NCI-H1417 (cell line): ENCODE measurements around the gene GRM6.

ENCODE experiments used
- DNase-seq, 3 experiments: peaks; one replicate each; lab custom pipeline; 2025; lab: John Stamatoyannopoulos, UW

GRM6 gene

DNA sequence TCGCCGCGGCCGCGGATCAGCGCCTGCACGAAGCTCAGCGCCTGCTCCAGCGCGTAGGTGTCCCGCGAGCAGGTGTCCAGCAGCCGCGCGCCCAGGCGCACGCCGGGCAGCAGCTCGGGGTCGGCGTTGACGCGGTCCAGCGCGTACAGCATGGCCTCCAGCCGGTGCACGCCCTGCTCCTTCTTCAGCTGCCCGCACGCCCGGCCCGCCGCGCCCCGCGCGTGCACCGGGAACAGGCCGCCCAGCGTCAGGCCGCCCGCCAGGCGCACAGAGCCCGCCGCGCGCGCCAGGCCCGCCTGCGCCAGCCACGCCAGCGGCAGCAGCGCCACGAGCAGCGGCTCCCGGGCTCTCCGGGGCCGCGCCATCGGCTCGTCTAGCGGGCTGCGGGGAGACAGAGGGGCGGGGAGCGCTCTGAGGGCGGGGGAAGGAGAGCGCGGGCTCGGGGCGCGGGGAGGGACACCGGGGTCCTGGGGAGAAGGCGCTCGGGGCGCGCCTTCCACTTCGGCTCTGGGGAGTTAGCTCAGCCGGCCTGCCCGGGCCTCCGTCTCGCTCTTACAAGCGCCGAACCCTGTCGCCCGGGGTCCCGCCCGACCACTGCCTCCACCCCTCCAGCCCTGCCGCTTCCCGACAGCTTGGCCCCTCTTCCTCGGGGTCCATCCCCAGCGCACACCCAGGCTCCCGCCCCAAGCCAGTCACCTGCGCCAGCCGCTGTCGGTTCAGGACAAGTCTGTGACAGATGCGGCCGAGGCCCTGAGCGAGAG is at the start of gene GRM6:
TSS of gene GRM6 (minus strand) at position 741 of the 761 bp plus-strand sequence. CDS start at position 365, 376 bp downstream.
- no peak for DNase-seq

DNA sequence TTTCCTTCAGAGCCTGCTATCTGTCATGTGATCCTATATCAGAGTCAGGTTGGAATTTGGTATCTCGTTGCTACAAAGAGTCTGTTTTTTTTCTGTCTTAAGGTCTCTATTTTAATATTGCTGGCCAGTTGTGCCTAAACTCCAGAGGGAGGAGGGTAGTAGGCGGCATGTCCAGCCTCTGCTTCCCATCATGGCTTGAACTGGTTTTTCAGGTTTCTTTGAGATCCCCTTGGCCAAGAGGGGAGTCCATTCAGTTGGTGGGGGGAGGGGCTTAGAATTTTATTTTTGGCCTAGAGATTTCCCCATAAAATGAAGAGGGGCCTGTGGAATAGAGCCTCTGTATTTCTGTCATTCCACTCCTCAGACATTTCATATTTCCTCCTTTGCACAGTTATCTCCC is 49.6 kb upstream of the GRM6 start:
- DNase-seq, result no peak

- DNase-seq, result no peak
Measured at GRCh38 chr5:179033004-179033580, 38.0 kb upstream of the GRM6 start.

DNA sequence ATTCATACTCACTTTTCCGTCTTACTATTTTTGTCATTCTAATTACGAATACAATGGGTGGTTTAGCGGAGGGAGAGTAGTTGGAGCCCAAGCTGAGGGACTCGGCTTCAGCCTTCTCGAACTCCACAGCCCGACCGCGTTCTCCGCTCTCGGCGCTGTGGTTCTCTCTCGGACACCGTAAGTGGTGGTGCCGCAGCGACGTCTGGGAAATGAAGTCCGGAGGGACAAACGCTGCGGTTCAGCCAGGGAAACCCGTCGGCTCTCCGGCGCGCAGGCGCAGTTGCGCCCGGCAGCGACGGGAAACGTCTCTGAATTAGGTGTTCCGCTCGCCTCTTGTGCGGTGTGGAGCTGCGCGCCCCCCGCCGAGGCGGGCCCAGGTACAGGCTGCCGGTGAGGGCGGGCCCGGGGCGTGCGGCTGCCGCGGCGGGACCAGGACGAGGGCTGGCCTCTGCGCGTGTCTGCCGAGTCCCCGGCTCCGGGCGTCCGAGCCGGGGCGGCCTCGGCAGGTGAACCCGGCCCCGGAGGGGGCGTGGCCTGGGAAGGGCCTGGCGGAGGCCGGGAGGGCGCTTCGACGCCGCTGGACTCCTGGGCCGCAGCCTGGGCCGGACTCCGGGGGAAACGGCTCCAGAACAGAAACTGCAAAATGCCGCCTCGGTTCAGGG is 28.5 kb upstream of the GRM6 start, which contains the start of gene ZNF879:
TSS of gene ZNF879 (plus strand) at position 277 of the 662 bp plus-strand sequence. CDS start 1,201 bp downstream, outside the sequence.
- peak; percentile 37 to 93 (median 70) for DNase-seq

GRCh38 chr5:179008667-179009066 is 13.5 kb upstream of the GRM6 start:
- DNase-seq, result no peak

DNA sequence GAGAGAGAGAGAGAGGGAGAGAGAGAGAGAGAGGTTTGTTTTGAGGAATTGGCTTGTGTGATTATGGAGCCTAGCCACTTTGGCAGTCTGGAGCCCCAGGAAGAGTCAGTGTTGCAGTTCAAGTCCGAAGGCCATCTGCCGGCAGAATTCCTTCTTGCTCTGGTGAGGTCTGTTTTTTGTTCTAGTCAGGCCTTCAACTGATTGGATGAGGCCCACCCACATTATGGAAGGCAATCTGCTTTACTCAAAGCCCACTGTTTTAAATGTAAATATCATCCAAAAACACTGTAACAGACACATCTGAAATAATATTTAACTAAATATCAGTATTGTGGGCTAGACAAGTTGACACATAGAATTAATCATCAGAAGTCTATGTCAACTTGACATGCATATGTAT is 11.4 kb upstream of the GRM6 start:
- no peak for DNase-seq

DNA sequence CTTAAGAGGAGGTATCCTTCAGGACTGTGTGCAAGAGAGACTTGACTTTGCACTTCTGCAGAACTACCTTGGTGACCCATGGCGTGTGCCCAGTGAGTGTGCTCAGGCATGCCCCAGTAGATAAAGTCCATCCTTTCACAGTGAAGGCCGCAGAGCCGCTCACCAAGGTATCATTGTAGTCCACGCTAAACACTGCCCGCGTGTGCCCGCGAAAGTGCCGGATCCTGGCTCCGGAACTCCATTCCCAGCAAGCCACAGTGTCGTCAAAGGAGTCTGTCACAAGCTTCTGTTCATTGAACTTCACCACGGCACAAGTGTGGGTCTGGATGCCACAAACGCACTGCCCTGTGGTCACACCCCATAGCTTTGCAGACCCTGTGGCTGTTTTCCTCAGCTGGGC is 3.3 kb upstream of the GRM6 start:
- DNase-seq, result no peak

DNA sequence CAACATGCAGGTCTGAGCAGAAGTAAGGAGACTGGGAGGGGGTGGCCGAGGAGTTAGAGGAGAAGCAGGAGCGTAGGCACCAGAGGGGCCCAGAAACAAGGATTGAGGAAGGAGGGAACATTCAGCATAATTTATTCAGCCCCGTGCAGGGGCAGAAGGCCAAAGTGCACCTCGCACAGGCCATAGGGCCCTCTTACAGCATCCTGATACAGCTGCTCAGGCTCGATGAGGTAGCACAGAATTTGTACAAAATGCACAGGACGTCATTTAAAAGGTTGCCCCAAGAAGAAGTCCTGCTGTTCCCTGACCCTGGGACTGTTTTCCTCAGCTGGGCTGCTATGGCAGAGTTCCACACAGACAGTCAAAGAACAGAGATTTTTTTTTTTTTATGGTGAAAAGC is 2.1 kb upstream of the GRM6 start:
- DNase-seq, result no peak

GRCh38 chr5:178996156-178996555 is 1.0 kb upstream of the GRM6 start:
- no peak for DNase-seq

DNA sequence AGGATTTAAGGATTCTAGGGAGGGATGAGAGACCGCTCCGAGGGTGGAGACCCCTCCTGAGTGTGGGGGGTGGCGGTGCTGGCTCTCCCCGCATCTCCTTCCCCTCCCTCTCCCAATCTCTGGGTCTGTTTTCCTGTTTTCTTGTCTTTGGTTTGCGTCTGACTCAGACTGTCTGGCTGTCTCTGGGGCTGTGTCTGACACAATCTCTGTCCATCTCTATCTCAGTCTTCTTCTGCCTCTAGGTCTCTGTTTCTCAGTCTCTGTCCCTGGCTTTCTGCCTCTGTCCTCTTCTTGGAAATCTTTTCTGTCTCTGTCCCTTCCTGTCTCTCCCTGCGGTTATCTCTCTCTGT is 196 bp upstream of the GRM6 start:
- no peak for DNase-seq

DNA sequence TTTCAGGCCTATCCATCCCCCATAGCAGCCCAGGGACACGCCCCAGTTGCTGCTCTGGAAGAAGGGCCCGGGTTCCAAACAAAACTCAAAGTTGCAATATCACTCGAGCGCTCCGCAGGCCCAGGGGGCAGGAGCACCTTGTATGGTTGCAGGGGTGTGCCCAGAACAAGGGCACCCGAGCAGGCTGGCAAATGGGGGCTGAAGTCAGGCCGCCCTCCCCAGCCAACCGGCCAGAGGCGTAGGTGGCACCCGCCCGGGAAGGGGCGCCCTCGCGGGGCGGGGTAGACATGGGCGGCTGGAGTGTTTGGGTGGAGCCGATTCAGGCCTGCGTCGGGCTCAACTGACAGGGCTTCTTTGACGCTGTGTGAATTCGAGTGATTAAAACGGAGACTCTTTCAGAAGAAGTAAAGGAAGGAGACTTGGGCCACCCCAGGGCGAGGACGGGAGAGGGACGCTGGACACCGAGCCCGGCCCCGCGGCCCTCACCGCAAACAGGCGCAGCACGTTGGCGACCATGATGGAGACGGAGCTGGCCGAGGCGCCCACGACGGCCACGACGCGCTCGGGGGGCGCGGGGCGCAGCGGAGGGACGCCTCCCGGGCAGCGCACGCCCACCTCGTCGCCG is 1.1 kb downstream of the GRM6 start:
- DNase-seq, result no peak

DNA sequence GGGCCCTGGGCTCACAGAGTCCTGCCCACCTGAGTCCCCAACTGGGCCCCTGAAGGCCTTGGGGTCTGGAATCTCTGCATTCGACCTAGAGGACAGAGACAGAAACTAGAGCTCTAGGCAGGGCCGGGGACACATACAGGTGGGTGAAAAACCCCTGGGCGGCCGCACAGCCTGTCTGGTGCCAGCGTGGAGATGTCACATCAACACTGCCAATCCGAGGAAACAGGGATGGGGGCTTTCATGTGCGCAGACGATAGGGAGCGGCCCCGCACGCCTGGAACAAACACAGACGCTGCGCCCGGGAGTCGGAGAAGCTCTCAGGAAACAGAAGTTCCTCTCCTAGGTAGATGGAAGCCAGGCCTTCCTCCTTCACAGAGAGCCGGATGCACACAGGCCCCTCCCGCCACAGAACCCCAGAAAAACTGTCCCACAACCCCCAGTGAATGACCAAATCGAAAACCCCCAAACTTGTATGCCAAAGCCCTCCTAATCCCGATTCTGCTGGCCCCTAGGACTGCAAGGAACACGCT is 1.8 kb downstream of the GRM6 start:
- no peak for DNase-seq

GRCh38 chr5:178992291-178992895 is 2.7 kb downstream of the GRM6 start:
- no peak for DNase-seq

DNA sequence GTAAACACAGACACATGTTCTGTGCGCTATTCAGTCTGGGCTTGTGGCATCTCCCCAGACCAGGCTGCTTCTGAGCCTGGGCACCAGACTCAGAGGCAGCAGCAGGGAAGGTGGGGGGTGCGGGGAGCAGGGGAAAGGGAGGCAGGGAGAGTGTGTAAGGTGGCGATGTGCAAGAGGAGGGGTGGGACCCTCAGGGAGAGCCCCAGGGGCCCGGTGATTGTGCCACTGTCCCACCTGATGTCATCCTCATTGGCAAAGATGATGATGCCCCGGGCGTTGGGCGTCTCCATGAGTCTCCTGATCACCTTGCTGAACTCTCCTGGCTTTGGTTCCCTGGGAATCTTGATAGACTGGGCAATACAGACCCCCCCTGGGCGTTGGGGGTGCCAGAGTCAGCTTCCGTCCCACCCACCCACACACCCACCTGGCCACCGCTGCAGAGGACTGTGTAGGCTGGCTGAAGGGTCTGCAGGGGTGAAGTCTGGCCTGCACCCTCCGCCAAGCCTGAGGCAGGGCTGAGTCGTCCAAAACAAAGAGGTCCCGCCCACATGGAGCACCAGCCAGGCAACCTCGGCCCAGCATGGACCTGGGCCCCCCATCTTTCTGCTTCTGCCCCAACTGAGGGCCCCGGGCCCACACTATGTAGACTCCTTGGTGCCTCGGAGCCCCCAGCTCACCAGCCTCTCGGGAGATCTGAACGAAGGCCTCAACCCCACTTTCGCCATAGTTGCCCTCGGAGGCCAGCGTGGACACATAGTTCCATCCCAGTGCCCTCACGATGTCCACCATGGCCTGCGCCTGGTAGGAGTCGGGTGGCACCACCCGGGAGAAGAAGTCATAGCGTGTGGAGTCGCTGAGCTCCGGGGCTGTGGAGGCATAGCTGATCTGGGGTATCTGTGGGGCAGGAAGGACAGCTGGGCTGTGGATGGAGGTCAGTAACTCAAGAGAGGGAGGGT is 3.7 kb downstream of the GRM6 start:
- no peak for DNase-seq

DNA sequence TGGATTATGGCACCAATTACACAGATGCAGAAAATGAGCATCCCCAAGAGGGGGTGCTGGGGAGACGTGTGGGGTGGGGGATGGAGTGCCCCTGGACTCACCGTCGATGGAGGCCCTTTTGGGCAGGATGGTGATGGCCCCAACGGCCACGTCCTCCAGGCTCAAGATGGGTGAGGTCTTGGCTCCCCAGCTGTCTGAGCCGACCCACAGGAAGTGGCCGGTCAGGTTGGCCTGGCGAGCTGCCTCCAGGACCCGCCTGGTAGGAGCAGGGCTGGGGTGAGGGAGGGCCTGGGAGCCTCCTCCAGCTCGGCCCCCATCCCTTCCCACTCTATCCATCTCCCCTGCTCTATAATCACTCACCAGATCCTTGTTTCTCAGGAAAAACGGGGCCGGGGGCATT is 4.6 kb downstream of the GRM6 start:
- no peak for DNase-seq

- no peak for DNase-seq
Measured at GRCh38 chr5:178989311-178989710, 5.8 kb downstream of the GRM6 start.

DNA sequence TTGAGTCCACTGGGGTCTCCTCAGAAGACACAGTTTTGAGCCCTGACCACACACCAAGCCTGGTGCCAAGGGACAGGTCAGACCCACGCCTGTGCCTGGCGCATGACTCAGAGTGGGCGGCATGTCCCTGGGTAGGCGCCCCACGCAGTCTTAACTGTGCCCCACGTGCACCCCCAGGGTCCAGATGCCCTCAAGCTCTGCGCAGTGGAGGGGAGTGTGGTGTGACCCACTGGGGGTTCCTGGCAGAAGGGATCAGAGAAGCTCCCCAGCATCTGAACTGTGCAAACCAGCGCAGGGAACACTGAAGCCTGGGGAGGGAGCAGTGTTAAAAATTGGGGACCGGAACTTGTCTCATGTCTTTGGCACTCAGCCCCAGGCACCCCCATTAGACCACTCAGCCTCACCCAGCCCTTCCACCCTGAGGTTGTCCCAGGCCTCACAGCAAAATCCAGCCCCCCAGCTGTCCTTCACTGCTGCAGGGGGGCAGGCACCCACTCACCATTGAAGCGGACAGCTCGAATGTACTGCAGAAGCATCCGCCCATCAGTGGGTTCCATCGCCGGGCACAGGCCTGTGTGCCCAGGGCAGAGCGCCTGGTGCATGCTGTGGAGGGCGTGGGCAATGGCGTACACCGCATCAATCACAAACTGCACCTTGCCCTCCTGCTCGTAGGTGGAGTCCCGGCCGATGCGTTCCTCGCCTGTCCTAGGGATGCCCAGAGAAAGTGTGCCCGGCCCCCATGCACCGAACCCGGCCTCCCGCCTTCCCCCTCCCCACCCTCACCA is 6.5 kb downstream of the GRM6 start:
- DNase-seq, result no peak

GRCh38 chr5:178986326-178986960 is 8.7 kb downstream of the GRM6 start:
- DNase-seq, result no peak
